ENCODE data around the gene ERICH6B.

ERICH6B gene

GRCh38 chr13:45564133-45564776, 51.3 kb downstream of the ERICH6B start:
- Histone ChIP-seq H3K4me3 (no peak overlapping the region), H3K27ac (no peak overlapping the region)
- TF ChIP-seq CTCF (IDR thresholded peaks at IDR 0.05), result no peak
- no peak for DNase-seq (ENCODE audit: low spot score)

- Histone ChIP-seq H3K4me3 (no peak overlapping the region), H3K27ac (no peak overlapping the region)
- no peak for DNase-seq (ENCODE audit: low spot score)
- TF ChIP-seq CTCF (IDR thresholded peaks at IDR 0.05), result no peak
Measured at GRCh38 chr13:45554604-45555109, 60.9 kb downstream of the ERICH6B start.

- TF ChIP-seq CTCF (IDR thresholded peaks at IDR 0.05), result no peak
- H3K4me3 ChIP-seq, result no peak overlapping the region
- H3K27ac ChIP-seq, result no peak overlapping the region
- DNase-seq (ENCODE audit: low spot score), result no peak
Measured at GRCh38 chr13:45548281-45548680, 67.3 kb downstream of the ERICH6B start.

- TF ChIP-seq CTCF (IDR thresholded peaks at IDR 0.05), result no peak
- Histone ChIP-seq H3K27ac (no peak overlapping the region), H3K4me3 (no peak overlapping the region)
- DNase-seq (ENCODE audit: low spot score), result no peak
Measured at GRCh38 chr13:45546410-45546765, 69.2 kb downstream of the ERICH6B start.

- DNase-seq (ENCODE audit: low spot score), result no peak
- no peak overlapping the region for H3K4me3 ChIP-seq
- no peak for TF ChIP-seq CTCF (IDR thresholded peaks at IDR 0.05)
- H3K27ac ChIP-seq, result no peak overlapping the region
Measured at GRCh38 chr13:45545686-45546409, 69.7 kb downstream of the ERICH6B start.

GRCh38 chr13:45544520-45544919, 71.0 kb downstream of the ERICH6B start:
- no peak overlapping the region for H3K27ac ChIP-seq
- TF ChIP-seq CTCF (IDR thresholded peaks at IDR 0.05), result no peak
- H3K4me3 ChIP-seq, result no peak overlapping the region
- no peak for DNase-seq (ENCODE audit: low spot score)

- Histone ChIP-seq H3K27ac (no peak overlapping the region), H3K4me3 (no peak overlapping the region)
- no peak for TF ChIP-seq CTCF (IDR thresholded peaks at IDR 0.05)
- no peak for DNase-seq (ENCODE audit: low spot score)
Measured at GRCh38 chr13:45542878-45543277, 72.7 kb downstream of the ERICH6B start.

All from coronary artery (tissue), 2 donors.